ENCODE results near the gene CCBE1. TPM values are rescaled to one million over a fixed set of nuclear protein-coding genes. Genes with fewer than 3 reads are reported as not detected.

CCBE1 gene
- total and polyA plus RNA-seq, 9 of the 15 experiments (the other 6 are each of a cell fraction or from before 2014, with no cell fraction given) = 0.20 TPM; not detected in 8

GRCh38 chr18:59735269-59735860 is 38.1 kb upstream of the CCBE1 start:
- no peak overlapping the region for H3K9ac ChIP-seq (ENCODE audit: insufficient read depth in 1 of 2, low read depth in 2 of 2, low read length in 2 of 2)
- in situ Hi-C loops (cut with MboI) (no loop called here), intact Hi-C loops (cut with micrococcal nuclease) (no loop called here)
- no TSS peak for BruUV-seq (replicated peaks)
- no CpG with 5 or more reads among the region's 2 CpGs for WGBS (ENCODE audit: insufficient coverage, low coverage, missing lambda C conversion rate)
- H3K9me3 ChIP-seq (replicated peaks; ENCODE audit: control insufficient read depth, insufficient read depth, low read depth, low read length) = no peaks in the 10 kb centered on the region
- no peaks in the 10 kb centered on the region for H3K9me1 ChIP-seq (ENCODE audit: control insufficient read depth, insufficient read depth, low read length)
- H4K20me1 ChIP-seq (replicated peaks; ENCODE audit: control insufficient read depth, insufficient read depth, low read length) = no peaks in the 10 kb centered on the region
- no peak for ATAC-seq
- POLR2A ChIA-PET = no interaction called here
- no peaks in the 10 kb centered on the region for H3K4me1 ChIP-seq (replicated peaks in 1 of 2; ENCODE audit: control insufficient read depth in 2 of 2, insufficient read depth in 2 of 2, low read length in 2 of 2)
- no peak overlapping the region for H3K4me2 ChIP-seq (ENCODE audit: insufficient read depth, low read length)
- CTCF ChIA-PET (ENCODE audit: low intra/inter-chr PET ratio) = no interaction called here
- no peaks in the 10 kb centered on the region for H3K79me2 ChIP-seq (ENCODE audit: control insufficient read depth, insufficient read depth, low read length)
- no peak overlapping the region for H3K27ac ChIP-seq (ENCODE audit: extremely low read depth, low read depth, low read length)
- no peak for DNase-seq (ENCODE audit: extremely low read depth in 1 of 4, low spot score in 3 of 4)
- no peak for FAIRE-seq
- H2AFZ ChIP-seq (ENCODE audit: low read depth, low read length) = no peak overlapping the region
- no peaks in the 10 kb centered on the region for H3K36me3 ChIP-seq (ENCODE audit: control insufficient read depth, insufficient read depth, low read length)
- no peaks in the 10 kb centered on the region for H3K27me3 ChIP-seq (ENCODE audit: control insufficient read depth in 2 of 2, insufficient read depth in 2 of 2, low read length in 2 of 2)
- H3K4me3 ChIP-seq = no peak overlapping the region
- no peak for TF ChIP-seq HLTF (IDR thresholded peaks at IDR 0.05)
- no peak for TF ChIP-seq EZH2 (IDR thresholded peaks at IDR 0.05; ENCODE audit: borderline replicate concordance, low read depth, low read length)
- TF ChIP-seq ARID1B (IDR thresholded peaks at IDR 0.05) = no peak
- no peak for TF ChIP-seq ZBTB43 (CRISPR knock-in tag; IDR thresholded peaks at IDR 0.05)
- TF ChIP-seq SPI1 (IDR thresholded peaks at IDR 0.05; ENCODE audit: borderline replicate concordance, low read depth, low read length) = no peak
- TF ChIP-seq ZZZ3 (IDR thresholded peaks at IDR 0.05) = no peak
- no peak for TF ChIP-seq PTTG1 (tag; IDR thresholded peaks at IDR 0.05; ENCODE audit: low read depth)
- no peak for TF ChIP-seq DNMT1 (IDR thresholded peaks at IDR 0.05)
- no peak for TF ChIP-seq ZFP36 (IDR thresholded peaks at IDR 0.05; ENCODE audit: low read depth, low read length, partially characterized antibody)
- TF ChIP-seq, protein P1, sequence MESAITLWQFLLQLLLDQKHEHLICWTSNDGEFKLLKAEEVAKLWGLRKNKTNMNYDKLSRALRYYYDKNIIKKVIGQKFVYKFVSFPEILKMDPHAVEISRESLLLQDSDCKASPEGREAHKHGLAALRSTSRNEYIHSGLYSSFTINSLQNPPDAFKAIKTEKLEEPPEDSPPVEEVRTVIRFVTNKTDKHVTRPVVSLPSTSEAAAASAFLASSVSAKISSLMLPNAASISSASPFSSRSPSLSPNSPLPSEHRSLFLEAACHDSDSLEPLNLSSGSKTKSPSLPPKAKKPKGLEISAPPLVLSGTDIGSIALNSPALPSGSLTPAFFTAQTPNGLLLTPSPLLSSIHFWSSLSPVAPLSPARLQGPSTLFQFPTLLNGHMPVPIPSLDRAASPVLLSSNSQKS (CRISPR knock-in tag; IDR thresholded peaks at IDR 0.05) = no peak
- TF ChIP-seq, protein P2, sequence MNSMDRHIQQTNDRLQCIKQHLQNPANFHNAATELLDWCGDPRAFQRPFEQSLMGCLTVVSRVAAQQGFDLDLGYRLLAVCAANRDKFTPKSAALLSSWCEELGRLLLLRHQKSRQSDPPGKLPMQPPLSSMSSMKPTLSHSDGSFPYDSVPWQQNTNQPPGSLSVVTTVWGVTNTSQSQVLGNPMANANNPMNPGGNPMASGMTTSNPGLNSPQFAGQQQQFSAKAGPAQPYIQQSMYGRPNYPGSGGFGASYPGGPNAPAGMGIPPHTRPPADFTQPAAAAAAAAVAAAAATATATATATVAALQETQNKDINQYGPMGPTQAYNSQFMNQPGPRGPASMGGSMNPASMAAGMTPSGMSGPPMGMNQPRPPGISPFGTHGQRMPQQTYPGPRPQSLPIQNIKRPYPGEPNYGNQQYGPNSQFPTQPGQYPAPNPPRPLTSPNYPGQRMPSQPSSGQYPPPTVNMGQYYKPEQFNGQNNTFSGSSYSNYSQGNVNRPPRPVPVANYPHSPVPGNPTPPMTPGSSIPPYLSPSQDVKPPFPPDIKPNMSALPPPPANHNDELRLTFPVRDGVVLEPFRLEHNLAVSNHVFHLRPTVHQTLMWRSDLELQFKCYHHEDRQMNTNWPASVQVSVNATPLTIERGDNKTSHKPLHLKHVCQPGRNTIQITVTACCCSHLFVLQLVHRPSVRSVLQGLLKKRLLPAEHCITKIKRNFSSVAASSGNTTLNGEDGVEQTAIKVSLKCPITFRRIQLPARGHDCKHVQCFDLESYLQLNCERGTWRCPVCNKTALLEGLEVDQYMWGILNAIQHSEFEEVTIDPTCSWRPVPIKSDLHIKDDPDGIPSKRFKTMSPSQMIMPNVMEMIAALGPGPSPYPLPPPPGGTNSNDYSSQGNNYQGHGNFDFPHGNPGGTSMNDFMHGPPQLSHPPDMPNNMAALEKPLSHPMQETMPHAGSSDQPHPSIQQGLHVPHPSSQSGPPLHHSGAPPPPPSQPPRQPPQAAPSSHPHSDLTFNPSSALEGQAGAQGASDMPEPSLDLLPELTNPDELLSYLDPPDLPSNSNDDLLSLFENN (IDR thresholded peaks at IDR 0.05; ENCODE audit: low read depth in 2 of 2, low read length in 2 of 2) = no peak
- TF ChIP-seq EHMT2 (IDR thresholded peaks at IDR 0.05) = no peak
- TF ChIP-seq, protein P3, sequence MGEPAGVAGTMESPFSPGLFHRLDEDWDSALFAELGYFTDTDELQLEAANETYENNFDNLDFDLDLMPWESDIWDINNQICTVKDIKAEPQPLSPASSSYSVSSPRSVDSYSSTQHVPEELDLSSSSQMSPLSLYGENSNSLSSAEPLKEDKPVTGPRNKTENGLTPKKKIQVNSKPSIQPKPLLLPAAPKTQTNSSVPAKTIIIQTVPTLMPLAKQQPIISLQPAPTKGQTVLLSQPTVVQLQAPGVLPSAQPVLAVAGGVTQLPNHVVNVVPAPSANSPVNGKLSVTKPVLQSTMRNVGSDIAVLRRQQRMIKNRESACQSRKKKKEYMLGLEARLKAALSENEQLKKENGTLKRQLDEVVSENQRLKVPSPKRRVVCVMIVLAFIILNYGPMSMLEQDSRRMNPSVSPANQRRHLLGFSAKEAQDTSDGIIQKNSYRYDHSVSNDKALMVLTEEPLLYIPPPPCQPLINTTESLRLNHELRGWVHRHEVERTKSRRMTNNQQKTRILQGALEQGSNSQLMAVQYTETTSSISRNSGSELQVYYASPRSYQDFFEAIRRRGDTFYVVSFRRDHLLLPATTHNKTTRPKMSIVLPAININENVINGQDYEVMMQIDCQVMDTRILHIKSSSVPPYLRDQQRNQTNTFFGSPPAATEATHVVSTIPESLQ (CRISPR knock-in tag; IDR thresholded peaks at IDR 0.05) = no peak
- no peak for TF ChIP-seq ZNF561 (CRISPR knock-in tag; conservative IDR thresholded peaks at IDR 0.05)
- no peak for TF ChIP-seq TEAD1 (CRISPR knock-in tag; IDR thresholded peaks at IDR 0.05)
